ENCODE data around the gene RGMB. TPM values are rescaled to one million over a fixed set of nuclear protein-coding genes. Genes with fewer than 3 reads are reported as not detected.

RGMB gene
- total RNA-seq, 4 donors from 2014 or later = 2.8 to 22.3 (median 12.9) TPM

- intact Hi-C loops (cut with DNase I; ENCODE audit: low total_unique reads) = loop anchor here (10.0 kb wide), 1 partner anchor 149 kb away; the partner anchor contains the start of gene CHD1
- H3K27ac ChIP-seq = no peak overlapping the region
These were observed 2.0 kb downstream of the RGMB start for GRCh38 chr5:98775246-98776065.

GRCh38 chr5:98776066-98776705 lies 2.7 kb downstream of the RGMB start:
- Histone ChIP-seq H3K4me3 (peak overlapping the region in 1 of 2 donors; percentile 97), H3K27me3 (no peaks in the 10 kb centered on the region), H3K27ac (no peak overlapping the region), H3K4me1 (peaks cover 0 to 15% of the 10 kb centered on the region in 2 donors), H3K36me3 (no peaks in the 10 kb centered on the region), H3K9me3 (no peaks in the 10 kb centered on the region)
- no peak for DNase-seq
- intact Hi-C loops (cut with DNase I; ENCODE audit: low total_unique reads) = loop anchor here (10.0 kb wide), 1 partner anchor 149 kb away; the partner anchor contains the start of gene CHD1
- TF ChIP-seq, protein P1, sequence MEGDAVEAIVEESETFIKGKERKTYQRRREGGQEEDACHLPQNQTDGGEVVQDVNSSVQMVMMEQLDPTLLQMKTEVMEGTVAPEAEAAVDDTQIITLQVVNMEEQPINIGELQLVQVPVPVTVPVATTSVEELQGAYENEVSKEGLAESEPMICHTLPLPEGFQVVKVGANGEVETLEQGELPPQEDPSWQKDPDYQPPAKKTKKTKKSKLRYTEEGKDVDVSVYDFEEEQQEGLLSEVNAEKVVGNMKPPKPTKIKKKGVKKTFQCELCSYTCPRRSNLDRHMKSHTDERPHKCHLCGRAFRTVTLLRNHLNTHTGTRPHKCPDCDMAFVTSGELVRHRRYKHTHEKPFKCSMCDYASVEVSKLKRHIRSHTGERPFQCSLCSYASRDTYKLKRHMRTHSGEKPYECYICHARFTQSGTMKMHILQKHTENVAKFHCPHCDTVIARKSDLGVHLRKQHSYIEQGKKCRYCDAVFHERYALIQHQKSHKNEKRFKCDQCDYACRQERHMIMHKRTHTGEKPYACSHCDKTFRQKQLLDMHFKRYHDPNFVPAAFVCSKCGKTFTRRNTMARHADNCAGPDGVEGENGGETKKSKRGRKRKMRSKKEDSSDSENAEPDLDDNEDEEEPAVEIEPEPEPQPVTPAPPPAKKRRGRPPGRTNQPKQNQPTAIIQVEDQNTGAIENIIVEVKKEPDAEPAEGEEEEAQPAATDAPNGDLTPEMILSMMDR (IDR thresholded peaks at IDR 0.05) = no peak
- no peak for TF ChIP-seq POLR2A (IDR thresholded peaks at IDR 0.05)

More at GRCh38 chr5:98775246-98776065, 2.0 kb downstream of the RGMB start:
- H3K4me3 ChIP-seq = peak overlapping the region; percentile 55 to 97
- no peaks in the 10 kb centered on the region for H3K27me3 ChIP-seq
- DNase-seq = no peak
- H3K9me3 ChIP-seq = no peaks in the 10 kb centered on the region
- TF ChIP-seq POLR2A (IDR thresholded peaks at IDR 0.05) = no peak
- TF ChIP-seq, protein P1 (IDR thresholded peaks at IDR 0.05) = no peak
- no peaks in the 10 kb centered on the region for H3K36me3 ChIP-seq
- H3K4me1 ChIP-seq = peaks cover 0 to 15% of the 10 kb centered on the region in 2 donors

GRCh38 chr5:98777295-98777694 lies 3.8 kb downstream of the RGMB start:
- DNase-seq = no peak
- intact Hi-C loops (cut with DNase I; ENCODE audit: low total_unique reads) = loop anchor here (10.0 kb wide), 1 partner anchor 148 kb away; the partner anchor contains the start of gene CHD1
- TF ChIP-seq, protein P1 (IDR thresholded peaks at IDR 0.05) = no peak
- TF ChIP-seq POLR2A (IDR thresholded peaks at IDR 0.05) = no peak
- H3K36me3 ChIP-seq = no peaks in the 10 kb centered on the region
- peaks cover 0 to 15% of the 10 kb centered on the region in 2 donors for H3K4me1 ChIP-seq
- H3K9me3 ChIP-seq = no peaks in the 10 kb centered on the region
- H3K4me3 ChIP-seq = no peak overlapping the region
- H3K27ac ChIP-seq = no peak overlapping the region
- H3K27me3 ChIP-seq = no peaks in the 10 kb centered on the region

GRCh38 chr5:98779264-98779877 lies 5.9 kb downstream of the RGMB start:
- no peak for DNase-seq
- Histone ChIP-seq H3K27ac (no peak overlapping the region), H3K4me3 (no peak overlapping the region), H3K36me3 (no peaks in the 10 kb centered on the region), H3K27me3 (no peaks in the 10 kb centered on the region), H3K4me1 (peaks cover 0 to 15% of the 10 kb centered on the region in 2 donors), H3K9me3 (no peaks in the 10 kb centered on the region)
- TF ChIP-seq, protein P1 (IDR thresholded peaks at IDR 0.05) = no peak
- no peak for TF ChIP-seq POLR2A (IDR thresholded peaks at IDR 0.05)
- intact Hi-C loops (cut with DNase I; ENCODE audit: low total_unique reads) = loop anchor here (10.0 kb wide), 1 partner anchor 145 kb away; the partner anchor contains the start of gene CHD1
